Dermis blood vessel endothelial cell (primary cell): Measurements from ENCODE around the gene SLC5A5. TPM values are rescaled to one million over a fixed set of nuclear protein-coding genes. Genes with fewer than 3 reads are reported as not detected.

Experiments used
- DNase-seq: peaks from one replicate; pipeline ENCODE4 v3.0.0; 2010
- total RNA-seq: library from RNA; depleted of rRNA; stranded (reverse); fragments of >200 nt; gene quantifications from 2 replicates; pipeline ENCODE4 v1.2.3, GENCODE V29; 2014

SLC5A5 gene
- total RNA-seq, 1 donor from 2014 or later: not detected

DNA sequence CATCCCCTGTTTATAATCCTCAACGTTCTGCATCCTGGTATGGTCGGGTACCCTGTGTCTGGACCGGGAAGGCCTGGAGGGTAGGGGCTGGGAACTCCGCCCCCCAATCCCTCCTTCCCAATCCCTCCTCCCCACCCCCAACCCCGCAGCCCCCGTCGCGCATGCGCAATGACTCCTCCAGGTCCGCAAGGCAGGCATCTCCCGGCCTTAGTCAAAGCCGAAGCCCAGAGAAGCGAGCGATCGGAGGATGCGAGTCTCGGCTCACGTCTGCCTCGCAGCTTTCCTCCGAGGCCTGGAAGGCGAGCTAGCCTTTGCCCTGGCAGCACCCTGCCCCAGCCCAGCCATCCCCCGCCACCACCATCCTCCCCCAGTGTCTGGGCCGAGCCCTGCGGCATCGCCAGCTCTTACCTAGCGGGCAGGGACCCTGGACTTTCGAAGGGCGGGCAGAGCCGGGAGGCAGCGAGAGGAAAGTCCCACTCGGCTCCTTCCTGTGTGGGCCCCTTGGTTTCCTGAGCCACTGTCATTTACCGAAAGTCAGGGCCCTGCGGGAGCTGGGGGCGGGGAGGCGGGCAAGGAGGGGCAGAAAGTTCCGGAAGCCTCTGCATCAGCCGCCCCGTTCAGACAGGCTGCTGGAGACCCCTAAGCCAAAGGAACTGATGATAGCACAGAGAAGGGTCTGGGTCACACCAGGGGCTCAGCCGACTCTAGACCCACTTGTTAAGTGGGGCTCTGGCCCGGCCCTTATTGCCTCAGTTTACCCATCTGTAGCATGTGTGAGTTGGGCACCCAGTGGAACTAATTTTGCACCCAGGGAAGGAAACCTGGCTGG is 24.0 kb upstream of the SLC5A5 start, which contains the start of gene JAK3:
JAK3 (minus strand) TSS at position 445 of the 829 bp plus-strand sequence. CDS start 3,565 bp downstream, outside the sequence.
- peak; percentile 79 for DNase-seq

DNA sequence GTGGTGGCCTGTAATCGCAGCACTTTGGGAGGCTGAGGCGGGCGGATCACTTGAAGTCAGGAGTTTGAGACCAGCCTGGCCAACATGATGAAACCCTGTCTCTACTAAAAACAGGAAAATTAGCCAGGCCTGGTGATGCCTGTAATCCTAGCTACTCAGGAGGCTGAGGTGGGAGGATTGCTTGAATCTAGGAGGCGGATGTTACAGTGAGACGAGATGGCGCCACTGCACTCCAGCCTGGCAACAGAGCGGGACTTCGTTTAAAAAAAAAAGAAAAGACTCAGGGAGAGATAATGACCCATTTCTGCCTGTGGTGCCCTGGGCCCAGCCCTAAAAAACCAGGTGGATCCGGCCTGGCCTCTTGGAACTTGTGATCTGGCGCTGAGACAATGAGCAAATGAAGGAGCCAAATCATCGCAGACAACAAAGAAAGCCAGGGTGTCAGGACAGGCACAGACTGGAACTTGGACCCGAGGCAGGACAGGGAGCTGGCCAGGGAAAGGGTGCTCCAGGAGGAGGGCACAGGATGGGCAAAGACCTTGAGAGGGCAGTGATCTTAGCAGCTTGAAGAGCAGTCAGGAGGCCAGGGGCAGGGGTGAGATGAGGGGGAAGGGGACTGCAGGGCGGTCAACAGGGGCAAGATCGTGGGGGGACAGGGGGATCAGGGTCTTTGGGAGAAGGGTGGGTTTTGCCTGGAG is 23.0 kb upstream of the SLC5A5 start:
- no peak for DNase-seq

DNA sequence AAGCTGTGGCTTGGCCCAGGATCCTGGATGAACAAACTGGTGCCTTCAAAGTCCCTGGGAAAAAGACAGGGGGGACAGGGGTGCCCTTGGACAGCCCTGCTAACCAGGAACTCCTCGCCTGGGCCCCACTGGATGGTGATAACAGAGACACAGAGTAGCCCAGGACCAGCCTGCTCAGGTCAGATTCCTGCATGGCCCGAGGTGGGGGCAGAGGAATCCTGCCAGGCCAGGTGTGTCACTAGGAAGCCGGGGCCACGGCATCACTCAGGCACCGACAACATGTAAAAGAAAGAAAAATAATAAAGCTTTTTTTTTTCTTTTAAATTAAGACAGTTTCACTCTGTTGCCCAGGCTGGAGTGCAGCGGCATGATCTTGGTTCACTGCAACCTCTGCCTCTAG is 17.7 kb upstream of the SLC5A5 start:
- no peak for DNase-seq

DNA sequence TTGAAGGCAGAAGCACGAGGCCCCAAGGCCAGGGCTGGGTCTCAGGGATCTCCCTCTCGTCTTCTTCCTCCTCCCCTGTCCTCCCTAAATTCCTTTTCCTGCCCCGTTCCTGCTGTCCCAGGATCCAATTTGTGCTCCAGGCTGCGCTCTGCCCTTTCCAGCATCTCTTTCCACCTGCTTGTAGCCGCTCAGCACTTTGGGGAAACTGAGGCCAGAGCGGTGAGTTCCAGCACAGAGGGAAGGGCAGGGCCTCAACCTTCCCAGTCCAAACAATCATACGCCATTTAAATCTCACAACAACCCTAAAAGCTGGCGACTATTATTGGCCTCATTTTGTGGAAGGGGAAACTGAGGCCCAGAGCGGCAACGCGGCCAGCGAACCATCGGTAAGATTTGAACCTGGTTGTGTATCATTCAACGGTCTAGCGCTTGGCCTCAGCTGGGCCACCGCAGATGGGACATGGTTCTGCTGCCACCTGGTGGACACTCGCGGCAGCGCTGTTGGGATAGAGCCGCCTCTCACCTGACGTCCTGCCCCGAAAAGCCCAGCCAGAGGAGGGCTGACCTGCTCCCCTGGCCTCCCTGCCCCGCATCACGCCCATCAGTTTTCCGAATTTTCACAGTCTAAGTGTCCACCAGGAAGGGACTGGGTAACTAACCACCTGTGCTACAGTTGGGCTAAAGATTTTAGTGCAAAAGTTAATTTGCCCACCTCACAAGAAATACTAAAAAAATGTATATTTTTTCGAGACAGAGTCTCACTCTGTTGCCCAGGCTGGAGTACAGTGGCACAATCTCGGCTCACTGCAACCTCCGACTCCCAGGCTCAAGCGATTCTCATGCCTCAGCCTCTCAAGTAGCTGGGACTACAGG is 16.2 kb upstream of the SLC5A5 start:
- peak; percentile 84 for DNase-seq

DNA sequence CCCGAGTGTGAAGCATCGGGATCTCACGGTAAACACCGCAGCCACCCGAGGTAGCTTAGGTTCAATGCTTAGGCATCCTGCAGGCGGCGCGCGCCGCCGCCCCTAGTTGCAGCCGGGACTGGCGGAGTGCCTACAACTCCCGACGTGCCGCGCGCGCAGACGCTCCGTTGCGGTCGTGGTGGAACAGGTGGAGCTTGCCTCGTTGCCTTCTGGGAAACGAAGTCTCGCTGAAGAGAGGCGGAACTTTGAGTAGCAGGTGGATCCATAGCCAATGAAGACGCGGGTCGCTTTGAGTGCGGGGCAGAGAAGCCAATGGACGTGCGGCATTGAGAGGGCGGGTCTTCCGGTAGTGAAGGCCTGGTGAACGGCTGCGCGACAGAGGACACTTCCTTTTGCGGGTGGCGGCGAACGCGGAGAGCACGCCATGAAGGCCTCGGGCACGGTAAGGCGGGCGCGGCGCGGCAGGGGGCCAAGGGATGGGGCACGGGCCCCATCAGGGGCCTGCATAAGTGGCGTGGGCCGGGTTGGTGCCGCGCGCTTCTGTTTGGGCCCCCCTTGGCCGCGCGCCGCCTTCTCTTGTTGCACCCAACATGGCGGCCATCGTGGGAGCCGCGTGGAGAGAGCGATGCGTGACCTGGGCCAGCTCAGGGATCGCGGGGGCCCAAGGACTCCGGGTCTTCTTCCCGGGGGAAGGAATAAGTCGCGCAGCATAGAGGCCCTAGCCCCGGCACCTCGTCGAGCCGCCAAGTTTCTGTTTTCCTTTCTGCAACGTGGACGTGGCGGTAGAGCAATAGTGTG is 12.0 kb upstream of the SLC5A5 start, which contains the start of gene RPL18A:
RPL18A (plus strand) TSS at position 378 of the 798 bp plus-strand sequence; CDS start at position 425, 47 bp downstream.
- DNase-seq: peak; percentile 100

DNA sequence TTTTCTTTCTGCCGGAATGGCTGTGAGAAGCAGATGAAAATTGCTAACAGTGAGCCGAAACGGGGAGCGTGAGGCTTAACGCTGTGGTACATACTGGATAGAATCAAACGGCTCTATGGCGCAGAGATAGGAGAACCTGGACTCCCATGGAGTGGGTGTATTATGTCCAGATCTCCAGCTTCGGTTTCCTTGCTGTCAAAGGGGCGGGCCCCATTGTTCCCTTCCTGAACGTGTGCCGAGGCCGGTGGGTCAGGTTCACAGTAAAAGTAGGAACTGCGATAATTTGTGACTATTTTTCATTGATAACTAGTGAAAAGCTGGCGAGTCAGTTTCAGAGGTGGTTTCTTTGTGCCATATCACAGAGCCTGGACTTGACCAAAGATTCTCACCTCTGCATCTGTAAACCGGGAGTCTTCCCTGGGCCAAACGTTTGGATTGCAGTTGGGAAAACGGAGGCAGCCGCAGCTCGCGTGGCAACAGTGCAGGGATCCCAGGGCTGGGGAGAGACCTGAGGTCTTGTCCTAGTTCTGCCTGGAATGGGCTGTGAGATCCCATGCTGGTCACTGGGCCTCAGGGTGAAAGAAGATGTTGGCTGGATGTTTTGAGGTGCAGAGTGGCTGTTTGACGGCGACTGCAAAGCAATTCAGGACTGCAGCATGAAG is 11.3 kb upstream of the SLC5A5 start:
- DNase-seq: peak; percentile 55

DNA sequence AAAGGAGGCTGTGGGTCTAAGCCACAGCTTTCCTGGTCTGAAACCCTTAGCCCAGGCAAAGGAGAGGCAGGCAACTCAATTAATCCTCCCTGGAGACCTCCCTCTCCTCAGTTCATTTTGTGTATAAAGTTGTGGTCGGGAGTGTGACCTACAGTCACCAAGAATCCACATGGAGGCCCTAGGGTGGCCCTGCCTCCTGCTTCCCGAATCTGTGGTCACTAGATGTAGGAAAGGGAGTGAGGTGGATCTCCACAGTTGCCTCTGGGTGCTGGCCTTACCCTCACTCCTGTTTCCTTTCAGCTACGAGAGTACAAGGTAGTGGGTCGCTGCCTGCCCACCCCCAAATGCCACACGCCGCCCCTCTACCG is 10.8 kb upstream of the SLC5A5 start:
- no peak for DNase-seq

DNA sequence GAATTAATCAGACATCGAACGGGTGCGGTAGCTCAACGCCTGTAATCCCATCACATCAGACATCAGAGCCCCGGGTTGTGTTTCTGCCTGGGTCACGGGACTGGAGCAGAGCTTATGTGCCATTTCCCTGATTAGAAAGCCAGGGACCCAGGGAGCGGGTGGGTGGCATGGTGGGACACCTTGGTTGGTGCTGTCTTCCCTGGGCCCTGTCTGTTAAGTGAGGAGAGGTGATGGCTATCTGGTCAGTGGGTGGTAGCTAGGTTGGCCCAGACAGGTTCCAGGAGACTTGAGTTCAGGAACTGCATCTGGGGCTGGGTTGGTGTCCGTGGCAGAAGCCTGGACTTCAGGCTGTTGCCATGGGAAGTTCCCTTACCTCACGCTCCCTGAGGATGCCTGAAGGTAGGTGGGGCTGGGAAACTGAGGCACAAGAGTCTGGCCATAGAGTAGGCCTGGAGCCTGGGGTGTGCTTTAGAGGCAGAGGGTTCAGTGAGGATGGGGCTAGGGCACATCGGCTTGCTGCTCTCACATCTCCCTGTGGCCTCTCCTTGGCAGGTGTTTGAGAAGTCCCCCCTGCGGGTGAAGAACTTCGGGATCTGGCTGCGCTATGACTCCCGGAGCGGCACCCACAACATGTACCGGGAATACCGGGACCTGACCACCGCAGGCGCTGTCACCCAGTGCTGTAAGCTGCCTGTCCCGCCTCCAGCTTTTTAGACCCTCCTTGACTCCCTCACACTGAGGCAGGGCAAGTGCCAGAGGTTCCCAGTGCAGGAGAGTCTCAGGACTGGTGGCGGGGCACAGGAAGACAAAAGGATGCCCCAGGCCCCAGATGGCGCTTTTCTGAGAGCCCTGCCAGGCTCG is 10.0 kb upstream of the SLC5A5 start:
- DNase-seq: no peak

DNA sequence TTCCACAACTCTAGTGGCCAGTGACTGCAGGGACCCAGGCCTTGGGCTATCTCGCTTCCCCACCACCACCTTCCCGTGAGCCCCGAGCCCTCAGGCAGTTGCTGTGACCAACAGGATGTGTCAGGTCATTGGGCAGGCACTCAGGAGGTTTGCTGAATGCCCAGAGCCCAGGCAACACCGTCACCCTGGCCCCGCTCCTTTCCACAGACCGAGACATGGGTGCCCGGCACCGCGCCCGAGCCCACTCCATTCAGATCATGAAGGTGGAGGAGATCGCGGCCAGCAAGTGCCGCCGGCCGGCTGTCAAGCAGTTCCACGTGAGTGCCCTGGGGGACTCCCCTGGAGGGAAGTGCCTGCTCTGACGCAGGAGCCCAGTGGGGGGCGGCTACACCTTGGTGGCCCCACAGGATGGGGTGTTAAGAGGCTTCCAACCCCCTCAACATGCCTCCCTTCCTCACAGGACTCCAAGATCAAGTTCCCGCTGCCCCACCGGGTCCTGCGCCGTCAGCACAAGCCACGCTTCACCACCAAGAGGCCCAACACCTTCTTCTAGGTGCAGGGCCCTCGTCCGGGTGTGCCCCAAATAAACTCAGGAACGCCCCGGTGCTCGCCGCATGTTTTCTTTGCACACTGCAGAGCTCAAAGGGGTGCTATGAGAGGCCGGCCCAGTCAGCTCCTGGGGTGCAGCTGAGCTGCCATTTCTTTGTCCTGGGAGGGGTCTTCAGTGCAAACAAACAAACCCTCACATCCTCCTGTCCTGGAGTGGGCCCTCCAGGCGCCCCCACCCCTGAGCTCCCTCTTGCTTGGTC is 8.8 kb upstream of the SLC5A5 start:
- DNase-seq: no peak

DNA sequence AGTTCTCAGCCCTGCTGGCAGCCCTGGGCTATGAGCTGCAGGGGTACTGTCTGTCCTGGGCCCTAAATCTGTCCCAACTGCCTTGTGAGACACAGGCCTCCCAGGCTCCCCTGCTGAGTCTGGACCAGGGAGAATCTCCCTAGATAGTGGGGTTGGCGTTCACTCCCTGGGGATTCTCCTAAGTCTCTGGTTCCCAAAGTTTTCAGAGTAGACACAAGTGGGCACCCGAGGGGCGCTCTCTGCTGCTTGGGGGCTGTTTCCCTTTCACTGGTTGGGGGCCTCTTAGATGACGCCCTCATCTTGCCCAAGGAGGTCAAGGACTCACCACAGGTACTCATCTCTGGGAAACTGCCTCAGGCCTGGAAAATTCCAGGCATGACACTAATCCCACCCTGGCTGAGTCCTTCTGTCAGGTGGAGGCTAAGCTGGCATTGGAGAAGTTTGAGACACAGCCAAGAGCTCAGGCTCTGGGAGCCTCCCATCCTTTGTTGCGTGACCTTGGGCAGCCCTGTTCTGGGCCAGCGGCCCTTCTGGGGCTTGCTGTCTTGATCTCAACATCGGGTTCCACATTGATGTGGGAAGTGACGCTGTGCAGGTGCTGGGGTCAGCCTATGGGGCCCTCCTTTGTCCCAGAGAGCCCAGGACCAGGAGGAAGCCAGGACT is 8.1 kb upstream of the SLC5A5 start:
- no peak for DNase-seq

DNA sequence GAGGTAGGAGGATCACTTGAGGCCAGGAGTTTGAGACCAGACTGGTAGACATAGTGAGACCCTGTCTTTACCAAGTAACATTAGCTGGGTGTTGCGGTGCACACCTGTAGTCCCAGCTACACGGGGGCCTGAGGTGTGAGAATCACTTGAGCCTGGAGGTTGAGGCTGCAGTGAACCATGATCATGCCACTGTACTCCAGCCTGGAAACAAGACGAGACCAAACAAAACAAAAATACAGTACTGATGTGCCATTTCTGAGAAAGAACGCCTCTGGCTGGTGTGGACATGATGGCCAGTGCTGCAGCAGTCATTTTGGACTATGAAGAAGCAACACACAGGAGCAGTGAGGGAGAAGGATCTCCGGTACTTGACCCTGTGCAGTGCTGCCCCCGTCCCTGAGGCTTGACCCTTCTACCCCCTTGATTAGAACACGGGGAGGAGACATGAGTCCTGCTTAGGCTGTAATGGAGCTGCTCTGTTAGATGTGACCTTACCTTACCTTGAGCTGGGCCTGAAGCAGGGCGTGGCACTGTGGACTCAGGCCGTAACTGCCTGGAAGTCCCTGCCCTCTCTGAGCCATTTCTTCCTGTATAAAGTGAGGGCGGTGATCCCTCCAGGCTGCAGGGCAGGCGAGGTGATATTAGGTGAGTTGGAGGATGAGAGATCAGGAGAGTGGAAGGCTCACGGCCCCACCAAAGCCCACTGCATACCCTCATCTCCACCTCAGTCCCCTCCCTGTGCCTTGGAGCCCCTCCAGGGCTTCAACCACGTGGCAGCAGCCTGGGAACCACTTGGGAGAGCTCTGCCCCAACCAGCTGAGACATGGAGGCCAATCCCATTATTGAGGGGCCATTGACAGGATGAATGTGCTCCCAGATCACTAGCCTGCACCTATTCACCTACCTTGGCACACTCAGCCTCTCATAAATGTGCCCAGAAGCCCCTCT is 6.1 kb upstream of the SLC5A5 start:
- no peak for DNase-seq

DNA sequence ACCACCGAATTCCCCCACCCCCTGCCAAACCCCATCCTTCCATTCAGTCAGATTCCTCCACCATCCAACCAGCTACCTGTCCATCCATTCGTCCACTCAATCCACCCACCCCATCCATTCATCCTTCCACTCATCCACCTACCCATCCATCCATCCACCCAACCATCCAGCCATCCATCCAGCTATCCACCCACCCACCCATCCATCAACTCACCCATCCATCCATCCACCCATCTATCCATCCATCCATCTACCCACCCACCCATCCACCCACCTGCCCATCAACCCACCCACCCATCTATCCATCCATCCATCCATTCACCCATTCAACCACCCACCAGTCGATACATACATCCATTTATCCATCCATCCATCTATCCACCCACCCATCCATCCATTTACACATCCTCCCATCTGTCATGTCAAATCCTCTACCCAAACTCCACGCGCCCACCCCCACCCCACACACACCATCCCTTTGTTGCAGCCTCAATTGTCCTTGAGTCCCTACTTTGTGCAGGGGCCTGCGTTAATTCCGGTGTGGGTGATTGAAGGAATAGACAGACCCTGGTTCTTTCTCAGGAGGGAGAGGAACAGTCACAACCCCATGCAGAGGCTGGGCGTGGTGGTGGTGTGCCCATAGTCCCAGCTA is 5.3 kb upstream of the SLC5A5 start:
- no peak for DNase-seq

DNA sequence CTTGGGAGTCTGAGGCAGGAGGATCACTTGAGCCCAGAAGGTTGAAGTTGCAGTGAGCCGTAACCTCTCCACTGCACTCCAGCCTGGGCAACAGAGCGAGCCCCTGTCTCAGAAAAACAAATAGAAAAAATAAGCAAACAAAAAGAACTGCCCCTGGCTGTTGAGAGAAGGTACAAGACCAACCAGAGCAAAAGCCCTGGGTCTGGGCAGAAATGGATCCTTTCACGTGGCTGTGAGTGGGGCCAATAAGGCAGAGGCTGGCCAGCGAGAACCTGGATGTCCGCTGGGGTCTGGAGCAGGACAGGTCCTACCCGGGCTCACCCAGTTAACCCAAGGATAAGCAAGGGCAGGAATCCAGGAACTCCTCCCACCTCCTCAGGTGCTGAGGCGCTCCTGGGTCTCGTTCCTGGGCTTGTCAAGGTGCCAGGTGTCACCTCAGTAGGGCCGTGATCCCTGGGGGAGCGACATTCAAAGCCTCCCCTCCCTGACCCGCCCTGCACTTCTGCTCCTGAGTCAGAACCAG is 4.7 kb upstream of the SLC5A5 start:
- DNase-seq: no peak

DNA sequence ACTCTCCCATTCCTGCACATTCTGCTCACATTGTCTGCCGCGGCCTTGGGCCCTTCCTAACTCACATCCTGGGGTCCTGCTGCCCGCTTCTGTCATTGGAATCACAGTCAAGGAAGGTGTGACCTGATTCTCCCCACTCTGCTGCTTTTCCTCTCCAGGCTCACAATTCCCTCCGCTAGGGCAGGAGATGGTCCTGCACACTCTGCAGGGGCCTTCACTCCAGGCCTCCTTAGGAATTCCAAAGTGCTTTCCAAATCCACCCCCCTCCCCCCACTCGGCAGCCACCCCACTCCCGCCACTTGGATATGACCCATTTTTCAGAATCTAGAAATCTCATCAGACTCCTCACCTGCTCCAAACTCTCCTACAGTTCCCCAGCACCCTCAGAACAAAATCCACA is 3.1 kb upstream of the SLC5A5 start:
- no peak for DNase-seq

DNA sequence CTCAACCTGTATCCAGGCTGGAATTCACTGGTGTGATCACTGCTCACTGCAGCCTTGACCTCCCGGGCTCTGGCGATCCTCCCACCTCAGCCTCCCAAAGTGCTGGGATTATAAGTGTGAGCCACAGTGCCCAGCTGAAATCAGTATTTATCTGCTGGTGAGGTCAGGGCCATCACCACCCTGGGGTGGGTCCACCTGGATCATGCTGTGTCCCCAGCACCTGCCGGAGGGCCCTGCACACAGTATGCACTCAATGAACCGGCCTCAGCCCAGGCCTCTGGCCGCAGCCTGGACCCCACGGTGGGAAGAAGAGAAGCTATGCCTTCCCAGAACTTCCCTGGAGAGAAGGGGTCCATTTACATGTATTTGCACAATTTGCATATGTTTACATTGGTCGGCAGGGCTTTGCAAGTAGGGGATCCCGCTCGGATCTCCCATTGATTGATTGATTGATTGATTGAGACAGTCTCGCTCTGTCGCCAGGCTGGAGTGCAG is 2.6 kb upstream of the SLC5A5 start:
- DNase-seq: no peak

DNA sequence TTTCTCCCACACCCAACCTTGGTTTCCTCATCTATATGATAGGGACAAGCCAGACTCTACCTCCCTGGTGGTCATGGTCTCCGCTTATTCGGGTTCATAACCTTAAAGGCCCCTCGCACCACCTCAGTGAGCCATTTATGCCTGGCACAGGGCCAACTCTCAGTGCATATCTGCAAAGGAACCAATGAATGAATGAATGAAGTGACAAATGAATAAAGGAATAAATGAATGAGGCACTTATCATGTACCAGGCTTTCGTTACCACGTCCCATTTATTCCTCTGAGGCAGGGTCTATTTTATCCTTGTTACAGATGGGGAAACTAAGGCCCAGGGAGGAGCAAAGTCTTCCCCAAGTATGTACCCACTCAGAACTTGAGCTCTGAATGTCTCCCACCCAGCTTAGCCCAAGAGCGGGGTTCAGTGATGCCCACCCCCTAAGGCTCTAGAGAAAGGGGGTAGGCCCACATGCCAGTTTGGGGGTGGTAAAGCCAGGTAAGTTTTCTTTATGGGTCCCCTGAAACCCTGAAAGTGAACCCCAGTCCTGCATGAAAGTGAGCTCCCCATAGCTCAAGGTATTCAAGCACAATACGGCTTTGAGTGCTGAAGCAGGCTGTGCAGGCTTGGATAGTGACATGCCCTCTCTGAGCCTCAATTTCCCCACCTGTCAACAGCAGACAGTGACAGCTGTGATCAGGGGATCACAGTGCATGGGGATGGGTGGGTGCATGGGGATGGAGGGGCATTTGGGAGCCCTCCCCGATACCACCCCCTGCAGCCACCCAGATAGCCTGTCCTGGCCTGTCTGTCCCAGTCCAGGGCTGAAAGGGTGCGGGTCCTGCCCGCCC is 490 bp upstream of the SLC5A5 start:
- no peak for DNase-seq
